NCI-H2107 (cell line): ENCODE data around the gene PTPRN2.
"Not testable (repeated sequence)": the region's sequence is repeated elsewhere in the genome, so short reads cannot be mapped to it uniquely, and the experiment has no call there.

Source experiments
- DNase-seq: peaks from one replicate; lab custom pipeline; 2025; lab: John Stamatoyannopoulos, UW

PTPRN2 gene

GRCh38 chr7:157928808-157929425 lies 658.7 kb downstream of the PTPRN2 start:
- DNase-seq: no peak

- DNase-seq: no peak
These were observed 659.3 kb downstream of the PTPRN2 start for GRCh38 chr7:157928171-157928794.

- no peak for DNase-seq
These were observed 660.2 kb downstream of the PTPRN2 start for GRCh38 chr7:157927313-157927925.

GRCh38 chr7:157926521-157927150 lies 661.0 kb downstream of the PTPRN2 start:
- no peak for DNase-seq

GRCh38 chr7:157926107-157926506 lies 661.5 kb downstream of the PTPRN2 start:
- no peak for DNase-seq

- DNase-seq: no peak
These were observed 662.2 kb downstream of the PTPRN2 start for GRCh38 chr7:157925383-157925875.

- DNase-seq: no peak
These were observed 663.6 kb downstream of the PTPRN2 start for GRCh38 chr7:157923903-157924630.

GRCh38 chr7:157922576-157922975 lies 665.0 kb downstream of the PTPRN2 start:
- DNase-seq: no peak

GRCh38 chr7:157918326-157919080 lies 669.1 kb downstream of the PTPRN2 start:
- DNase-seq: no peak

GRCh38 chr7:157916946-157917640 lies 670.5 kb downstream of the PTPRN2 start:
- no peak for DNase-seq

GRCh38 chr7:157910446-157910845 lies 677.2 kb downstream of the PTPRN2 start:
- no peak for DNase-seq

- not testable (repeated sequence) for DNase-seq
These were observed 677.6 kb downstream of the PTPRN2 start for GRCh38 chr7:157910045-157910444.

- DNase-seq: no peak
These were observed 678.3 kb downstream of the PTPRN2 start for GRCh38 chr7:157909370-157909769.

GRCh38 chr7:157908006-157908782 lies 679.4 kb downstream of the PTPRN2 start:
- no peak for DNase-seq

GRCh38 chr7:157907091-157907490 lies 680.5 kb downstream of the PTPRN2 start:
- no peak for DNase-seq

GRCh38 chr7:157906583-157906982 lies 681.0 kb downstream of the PTPRN2 start:
- no peak for DNase-seq

GRCh38 chr7:157905651-157906461 lies 681.8 kb downstream of the PTPRN2 start:
- no peak for DNase-seq

- no peak for DNase-seq
These were observed 682.6 kb downstream of the PTPRN2 start for GRCh38 chr7:157904866-157905570.
